ENCODE measurements around the gene MEGF10. TPM values are rescaled to one million over a fixed set of nuclear protein-coding genes. Genes with fewer than 3 reads are reported as not detected.

MEGF10 gene
- total and polyA plus RNA-seq, 8 donors = 0.17 to 1.7 (median 0.76) TPM

GRCh38 chr5:127399068-127399467 is 108.5 kb downstream of the MEGF10 start:
- no peak for TF ChIP-seq CTCF (IDR thresholded peaks at IDR 0.05)
- Histone ChIP-seq H3K36me3 (no peaks in the 10 kb centered on the region), H3K27ac (no peak overlapping the region), H3K9me3 (no peaks in the 10 kb centered on the region), H3K27me3 (no peaks in the 10 kb centered on the region), H3K4me3 (no peak overlapping the region), H3K4me1 (no peaks in the 10 kb centered on the region)
- intact Hi-C loops (cut with DNase I) = no loop called here
- DNase-seq (no peak), ATAC-seq (no peak)

GRCh38 chr5:127400539-127400938 is 109.9 kb downstream of the MEGF10 start:
- Histone ChIP-seq H3K9me3 (no peaks in the 10 kb centered on the region), H3K36me3 (no peaks in the 10 kb centered on the region)
- DNase-seq = no peak

GRCh38 chr5:127400946-127401670 is 110.5 kb downstream of the MEGF10 start:
- Histone ChIP-seq H3K27ac (no peak overlapping the region), H3K36me3 (no peaks in the 10 kb centered on the region), H3K9me3 (no peaks in the 10 kb centered on the region), H3K27me3 (no peaks in the 10 kb centered on the region), H3K4me1 (no peaks in the 10 kb centered on the region), H3K4me3 (no peak overlapping the region)
- no peak for ATAC-seq
- no peak for DNase-seq
- TF ChIP-seq CTCF (IDR thresholded peaks at IDR 0.05) = no peak
- intact Hi-C loops (cut with DNase I) = no loop called here

More at GRCh38 chr5:127400539-127400938, 109.9 kb downstream of the MEGF10 start:
- no peak for ATAC-seq
- Histone ChIP-seq H3K27ac (no peak overlapping the region), H3K4me3 (no peak overlapping the region), H3K4me1 (no peaks in the 10 kb centered on the region), H3K27me3 (no peaks in the 10 kb centered on the region)
- TF ChIP-seq CTCF (IDR thresholded peaks at IDR 0.05) = no peak
- intact Hi-C loops (cut with DNase I) = no loop called here

- ATAC-seq (no peak), DNase-seq (no peak)
- H3K9me3 ChIP-seq = no peaks in the 10 kb centered on the region
- H3K4me3 ChIP-seq = no peak overlapping the region
- TF ChIP-seq CTCF (IDR thresholded peaks at IDR 0.05) = no peak
- intact Hi-C loops (cut with DNase I) = no loop called here
- no peaks in the 10 kb centered on the region for H3K4me1 ChIP-seq
- H3K27ac ChIP-seq = no peak overlapping the region
- H3K27me3 ChIP-seq = no peaks in the 10 kb centered on the region
- no peaks in the 10 kb centered on the region for H3K36me3 ChIP-seq
Measured at GRCh38 chr5:127402361-127402760, 111.8 kb downstream of the MEGF10 start.

GRCh38 chr5:127404190-127404589 is 113.6 kb downstream of the MEGF10 start:
- H3K4me3 ChIP-seq = no peak overlapping the region
- no peaks in the 10 kb centered on the region for H3K9me3 ChIP-seq
- ATAC-seq (no peak), DNase-seq (no peak)
- intact Hi-C loops (cut with DNase I) = no loop called here
- H3K4me1 ChIP-seq = no peaks in the 10 kb centered on the region
- no peak for TF ChIP-seq CTCF (IDR thresholded peaks at IDR 0.05)
- H3K36me3 ChIP-seq = no peaks in the 10 kb centered on the region
- no peaks in the 10 kb centered on the region for H3K27me3 ChIP-seq
- H3K27ac ChIP-seq = no peak overlapping the region
